HG03280 (cell line): ENCODE results near the gene DEAF1.
A peak's percentile ranks its signal among the peaks of the same experiment; 100 is the strongest.
"Not testable (repeated sequence)": the region's sequence is repeated elsewhere in the genome, so short reads cannot be mapped to it uniquely, and the experiment has no call there.

ENCODE experiments used
- ATAC-seq: cut with Tn5 transposase; IDR thresholded peaks from one replicate; pipeline ENCODE4 v1.9.1; 2021; ENCODE audit warnings: mild to moderate bottlenecking, moderate library complexity; ENCODE audit not compliant: unreplicated experiment

Gene DEAF1

DNA sequence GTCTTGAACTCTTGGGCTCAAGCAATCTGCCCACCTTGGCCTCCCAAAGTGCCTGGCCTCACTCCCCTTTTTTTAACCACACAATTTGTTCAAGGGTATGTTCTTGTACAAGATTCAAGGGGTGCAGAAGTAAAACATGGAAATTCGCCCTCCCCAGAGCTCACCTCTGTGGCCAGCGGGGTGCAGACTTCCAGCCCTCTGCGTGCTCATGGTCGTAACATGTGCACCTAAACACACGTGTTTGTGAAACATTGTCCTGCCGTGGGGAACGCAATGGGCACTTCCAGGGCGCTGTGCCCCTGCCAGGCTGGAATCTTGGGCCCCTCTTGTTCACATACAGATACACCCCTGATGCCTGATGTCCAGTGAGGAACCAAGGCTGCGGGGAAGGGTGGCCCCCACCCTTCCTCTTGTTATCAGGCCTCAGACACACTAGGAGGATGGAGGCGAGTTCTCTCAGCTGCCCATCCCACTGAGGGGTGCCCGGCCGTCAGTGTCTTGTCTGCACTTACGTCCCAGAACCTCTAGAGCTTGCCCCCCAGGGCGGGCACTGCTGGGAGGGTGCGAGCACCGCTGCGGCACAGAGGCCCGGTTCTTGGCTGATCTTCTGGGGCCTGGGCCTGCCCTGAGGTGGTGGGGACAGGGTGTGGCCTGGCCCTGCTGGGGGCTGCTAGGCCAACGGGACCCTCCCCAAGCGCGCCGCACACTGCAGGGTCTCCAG is 6.9 kb upstream of the DEAF1 start:
- ATAC-seq, result no peak

DNA sequence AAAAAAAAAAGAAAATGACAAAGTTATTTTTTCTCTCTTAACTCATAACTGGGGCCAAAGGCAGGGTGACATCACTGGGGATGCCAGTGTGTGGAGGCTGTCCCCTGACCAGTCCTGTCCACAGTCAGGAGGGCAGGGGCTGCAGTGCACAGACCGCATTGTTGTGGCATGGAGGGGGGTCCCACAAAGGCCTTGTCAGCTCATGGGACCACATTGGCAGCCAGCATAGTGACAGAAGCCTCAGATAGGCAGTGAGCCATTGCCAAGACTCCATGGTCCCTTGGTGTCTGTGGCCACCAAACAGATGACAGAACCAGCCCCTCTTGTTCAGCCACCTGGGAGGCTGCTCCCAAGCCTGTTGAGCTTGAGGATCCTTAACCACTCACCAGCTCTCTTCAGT is 4.7 kb upstream of the DEAF1 start:
- ATAC-seq, result no peak

DNA sequence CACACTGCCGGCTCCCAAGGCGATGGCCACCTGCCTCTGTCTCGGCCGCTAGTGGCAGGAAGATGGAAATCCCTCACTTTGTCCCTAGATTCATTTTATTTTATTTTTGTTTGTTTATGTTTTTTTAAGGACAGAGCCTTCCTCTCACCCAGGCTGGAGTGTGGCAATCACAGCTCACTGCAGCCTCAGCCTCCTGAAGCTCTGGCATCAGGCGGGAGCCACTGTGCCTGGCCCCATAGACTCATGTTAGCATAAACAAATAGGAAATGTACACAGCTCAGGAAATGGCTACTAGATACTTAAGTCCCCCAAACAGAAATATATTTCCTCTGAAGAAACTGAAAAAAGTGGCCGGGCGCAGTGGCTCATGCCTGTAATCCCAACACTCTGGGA is 4.1 kb upstream of the DEAF1 start:
- ATAC-seq, result no peak

DNA sequence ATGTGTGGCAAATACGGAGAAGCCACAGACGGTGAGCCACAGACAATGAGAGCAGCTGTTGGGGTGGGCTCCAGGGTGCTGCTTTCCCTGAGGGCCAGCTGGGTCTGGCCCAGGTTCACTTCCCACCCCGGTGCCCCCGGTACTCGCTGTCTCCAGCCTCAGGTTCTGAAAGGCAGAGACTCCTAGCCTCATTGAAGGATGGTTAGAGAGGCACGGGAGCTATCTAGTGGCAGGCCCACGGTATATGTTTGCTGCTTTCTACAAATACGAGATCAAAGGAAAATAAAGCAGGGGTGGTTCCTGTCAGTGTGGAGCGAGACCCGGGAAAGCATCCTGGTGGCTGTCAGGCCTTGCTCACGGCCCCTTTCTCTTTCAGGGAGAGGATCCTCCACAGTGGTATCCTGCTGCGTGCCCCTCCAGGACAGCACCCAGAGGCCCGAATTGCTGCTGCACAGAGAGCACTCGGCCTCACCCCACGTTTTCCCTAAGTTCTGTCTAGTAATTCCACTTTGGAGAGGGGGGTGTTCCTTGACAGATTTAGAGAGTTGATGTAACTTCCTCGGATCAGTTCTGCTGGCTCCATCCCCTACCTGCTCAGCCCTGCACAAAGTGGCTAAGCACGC is 3.6 kb upstream of the DEAF1 start:
- no peak for ATAC-seq

DNA sequence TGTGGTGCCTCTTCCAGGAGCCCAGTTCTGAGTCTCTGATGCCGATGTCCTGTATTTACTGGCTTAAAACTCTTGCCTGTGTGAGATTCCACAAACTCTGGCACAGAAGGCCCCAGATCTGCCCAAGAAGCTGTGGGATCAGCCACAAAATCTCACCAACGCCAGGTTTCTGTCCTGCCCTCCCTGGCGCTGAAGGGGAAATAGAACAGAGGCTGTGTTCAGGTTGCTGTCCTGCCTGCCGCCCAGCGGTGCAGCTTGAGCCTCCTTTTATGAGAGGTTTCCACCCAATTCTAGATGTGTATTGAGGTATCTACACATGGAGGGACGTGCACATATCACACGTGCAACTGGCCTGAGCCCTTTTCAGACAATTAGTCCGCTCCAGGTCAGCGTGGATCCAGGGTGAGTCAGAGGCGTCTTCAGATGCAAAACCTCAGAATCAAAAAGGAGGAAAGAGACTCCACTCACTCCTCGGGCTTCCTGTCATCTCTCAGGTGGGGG is 2.8 kb upstream of the DEAF1 start:
- no peak for ATAC-seq

DNA sequence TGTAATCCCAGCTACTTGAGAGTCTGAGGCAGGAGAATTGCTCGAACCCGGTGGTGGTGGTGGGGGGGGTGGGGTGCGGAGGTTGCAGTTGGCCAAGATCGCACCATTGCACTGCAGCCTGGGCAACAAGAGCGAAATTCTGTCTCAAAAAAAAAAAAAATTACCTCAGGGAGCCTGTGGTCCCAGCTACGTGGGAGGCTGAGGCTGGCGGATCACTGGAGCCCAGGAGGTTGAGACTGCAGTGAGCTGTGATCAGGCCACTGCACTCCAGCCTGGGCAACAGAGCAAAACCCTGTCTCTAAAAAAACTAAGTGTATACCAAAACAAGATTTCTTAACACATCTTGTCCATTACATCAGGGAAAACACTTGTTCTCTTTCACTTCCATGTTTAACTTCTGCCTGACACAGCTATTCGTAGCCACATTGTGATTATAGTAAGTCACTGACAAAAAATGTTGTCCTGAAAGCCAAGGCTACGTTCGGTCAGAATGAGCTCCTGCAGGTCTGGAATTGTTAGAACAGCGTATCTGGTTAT is 2.0 kb upstream of the DEAF1 start:
- ATAC-seq, result no peak

DNA sequence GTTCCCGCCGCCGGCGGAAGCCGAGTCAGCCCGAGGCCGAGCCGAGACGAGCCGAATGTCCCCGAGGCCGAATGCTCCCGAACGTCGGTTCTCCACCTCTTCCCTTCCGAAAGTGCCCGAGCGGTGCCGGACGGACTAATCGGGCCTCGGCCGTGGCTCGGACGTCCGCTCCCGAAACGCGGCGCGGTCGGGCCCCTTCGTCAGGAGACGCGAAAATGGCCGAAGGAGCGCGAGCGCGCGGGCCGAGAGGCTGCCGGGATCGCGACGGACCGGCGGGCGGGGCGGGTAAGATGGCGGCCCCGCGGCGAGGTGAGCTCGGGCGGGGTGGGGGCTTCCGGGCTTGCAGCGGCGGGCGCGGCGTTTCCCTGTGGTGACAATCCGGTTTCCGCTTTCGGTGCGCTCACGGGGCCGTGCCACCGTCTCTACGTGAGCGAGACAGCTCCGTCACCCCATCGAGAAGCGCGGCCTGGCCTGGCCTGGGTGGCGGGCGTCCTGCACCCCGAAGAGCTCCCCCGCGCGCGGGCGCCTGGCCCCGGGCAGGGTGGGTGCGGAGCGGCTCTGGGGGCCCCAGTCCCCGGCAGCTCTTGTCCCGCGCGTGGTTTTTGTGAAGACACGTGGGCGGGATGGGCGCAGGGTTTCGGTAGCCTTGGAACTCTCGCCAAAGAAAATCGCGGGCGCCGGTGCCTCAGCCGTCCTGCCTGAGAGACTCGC is 671 bp upstream of the DEAF1 start, which contains the start of gene TMEM80:
Gene TMEM80, plus strand, starts transcription at position 279 of the 711 bp plus-strand sequence. Its CDS starts 12 bp downstream, at position 291.
- ATAC-seq, result peak; percentile 67

DNA sequence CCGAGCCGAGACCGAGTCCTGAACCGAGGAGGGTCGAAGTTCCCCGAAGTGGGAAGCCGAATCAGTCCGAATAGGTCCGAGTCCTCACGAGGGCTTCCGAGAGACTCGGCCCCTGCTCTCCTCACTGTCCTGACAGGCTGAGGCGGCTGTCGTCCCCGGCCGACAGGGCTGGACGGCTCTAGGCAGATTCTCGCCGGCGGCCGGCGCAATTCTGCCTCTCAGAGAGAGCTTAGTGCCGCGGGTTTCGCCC is 191 bp upstream of the DEAF1 start:
- no peak for ATAC-seq

DNA sequence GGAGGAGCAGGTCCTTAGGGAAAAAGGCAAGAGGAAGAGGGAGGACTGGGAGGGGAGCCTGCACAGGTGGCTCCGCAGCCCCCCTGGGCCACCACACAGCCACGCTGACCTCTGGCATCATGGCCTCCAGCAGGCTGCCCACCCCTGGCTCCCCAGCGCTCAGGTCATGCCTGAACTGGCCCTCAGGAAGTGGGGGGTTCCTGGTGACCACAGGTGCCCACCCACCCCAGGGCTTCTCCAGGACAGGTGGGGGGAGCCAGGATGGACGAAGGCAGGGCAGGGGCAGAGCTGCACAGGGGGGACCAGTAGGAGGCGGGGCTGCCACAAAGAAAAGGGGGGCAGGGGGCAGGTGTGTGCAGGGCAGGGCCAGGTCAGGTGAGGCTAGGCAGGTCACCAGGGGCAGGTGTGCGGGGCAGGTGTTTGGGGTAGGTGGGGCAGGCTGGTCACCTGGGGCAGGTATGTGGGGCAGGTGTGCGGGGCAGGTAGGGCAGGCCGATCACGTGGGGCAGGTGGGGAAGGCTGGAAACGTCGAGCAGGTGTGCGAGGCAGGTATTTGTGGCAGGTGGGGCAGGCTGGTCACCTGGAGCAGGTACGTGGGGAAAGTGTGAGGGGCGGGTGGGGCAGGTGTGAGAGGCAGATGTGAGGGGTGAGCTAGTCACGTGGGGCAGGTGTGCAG is 997 bp downstream of the DEAF1 start:
- no peak for ATAC-seq

DNA sequence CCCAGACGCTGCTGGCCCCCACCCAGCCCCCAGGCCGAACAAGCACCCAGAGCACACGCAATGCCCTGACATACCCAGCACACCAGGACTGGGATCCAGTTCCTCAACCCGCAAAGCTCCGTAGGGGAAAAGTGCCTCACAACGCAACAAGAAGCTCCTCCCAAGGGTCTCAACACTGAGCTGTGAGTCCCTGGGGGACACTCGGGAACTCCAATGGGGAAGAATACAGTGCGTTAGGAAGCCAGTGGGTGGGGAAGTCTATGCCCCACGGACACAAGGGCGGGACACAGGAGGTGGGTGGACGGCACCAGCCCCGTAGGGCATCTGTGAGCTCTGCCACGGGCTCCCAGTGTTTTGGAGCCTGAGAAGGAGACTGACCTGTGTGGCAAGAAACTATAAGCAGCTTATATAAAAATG is 1.6 kb downstream of the DEAF1 start:
- ATAC-seq, result no peak

DNA sequence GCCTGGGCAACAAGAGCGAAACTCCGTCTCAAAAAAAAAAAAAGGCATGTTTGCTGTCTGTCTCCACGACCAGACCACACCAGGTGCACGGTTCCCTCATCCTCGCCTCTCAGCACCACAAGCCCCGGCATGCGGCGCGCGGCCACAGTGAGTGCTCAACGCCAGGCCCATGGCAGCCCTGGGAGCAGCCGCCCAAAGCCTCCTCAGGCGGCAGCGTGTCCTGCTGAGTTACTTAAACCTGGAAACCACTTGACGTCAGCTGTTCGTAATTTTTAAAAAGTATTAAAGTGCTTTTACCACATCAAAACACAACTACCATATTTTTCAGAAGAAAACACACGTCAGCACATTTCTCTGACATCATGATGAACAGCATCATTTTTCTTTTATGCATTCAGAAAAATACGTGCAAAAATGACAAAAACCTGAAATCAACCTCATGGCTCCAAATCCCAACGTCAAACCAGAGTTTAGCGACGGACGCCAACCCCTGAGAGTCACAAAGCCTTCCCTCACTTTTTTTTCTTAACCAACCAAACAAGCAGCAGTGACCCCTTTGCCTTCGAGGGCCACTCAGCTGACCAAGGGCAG is 2.1 kb downstream of the DEAF1 start:
- ATAC-seq, result no peak

DNA sequence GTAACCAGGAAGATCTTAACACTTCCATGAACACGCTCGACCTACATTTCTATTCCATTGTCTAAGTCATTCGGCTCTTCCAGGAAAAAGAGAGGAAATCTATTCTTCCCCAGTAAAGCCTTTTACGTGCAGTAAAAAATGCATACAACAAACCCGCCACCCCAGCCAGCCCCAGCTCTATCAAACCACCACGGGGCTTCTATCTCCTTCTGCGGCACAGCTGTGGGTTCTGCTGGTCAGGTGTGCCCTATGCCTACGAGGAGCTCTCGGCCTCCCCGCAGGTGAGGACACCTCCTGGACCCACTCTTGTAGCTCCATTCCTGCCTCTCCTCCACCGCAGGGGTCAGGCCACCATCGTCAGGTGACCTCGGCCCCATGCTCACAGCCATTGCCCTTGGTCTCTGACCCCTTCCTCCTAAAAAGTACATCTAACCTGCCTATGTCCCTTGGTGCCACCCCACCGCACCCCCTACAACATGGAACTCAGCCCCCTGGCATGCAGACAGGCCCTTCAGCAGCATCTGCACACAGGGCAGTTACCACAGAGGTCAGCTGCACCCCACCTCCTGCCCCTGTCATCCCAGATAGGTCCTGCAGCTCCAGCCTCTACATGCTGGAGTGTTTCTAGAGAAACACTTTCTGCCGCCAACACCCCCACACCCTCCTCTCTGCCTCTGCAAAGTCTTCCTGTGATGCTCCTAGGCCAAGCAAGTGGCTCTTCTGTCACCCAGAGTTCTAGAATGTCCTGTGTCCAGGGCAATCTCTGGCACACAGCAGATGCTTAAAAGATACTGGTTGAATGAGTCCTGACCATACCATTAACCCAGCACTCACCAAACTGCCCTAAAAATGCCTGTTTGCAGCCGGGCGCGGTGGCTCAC is 3.1 kb downstream of the DEAF1 start:
- ATAC-seq, result no peak

DNA sequence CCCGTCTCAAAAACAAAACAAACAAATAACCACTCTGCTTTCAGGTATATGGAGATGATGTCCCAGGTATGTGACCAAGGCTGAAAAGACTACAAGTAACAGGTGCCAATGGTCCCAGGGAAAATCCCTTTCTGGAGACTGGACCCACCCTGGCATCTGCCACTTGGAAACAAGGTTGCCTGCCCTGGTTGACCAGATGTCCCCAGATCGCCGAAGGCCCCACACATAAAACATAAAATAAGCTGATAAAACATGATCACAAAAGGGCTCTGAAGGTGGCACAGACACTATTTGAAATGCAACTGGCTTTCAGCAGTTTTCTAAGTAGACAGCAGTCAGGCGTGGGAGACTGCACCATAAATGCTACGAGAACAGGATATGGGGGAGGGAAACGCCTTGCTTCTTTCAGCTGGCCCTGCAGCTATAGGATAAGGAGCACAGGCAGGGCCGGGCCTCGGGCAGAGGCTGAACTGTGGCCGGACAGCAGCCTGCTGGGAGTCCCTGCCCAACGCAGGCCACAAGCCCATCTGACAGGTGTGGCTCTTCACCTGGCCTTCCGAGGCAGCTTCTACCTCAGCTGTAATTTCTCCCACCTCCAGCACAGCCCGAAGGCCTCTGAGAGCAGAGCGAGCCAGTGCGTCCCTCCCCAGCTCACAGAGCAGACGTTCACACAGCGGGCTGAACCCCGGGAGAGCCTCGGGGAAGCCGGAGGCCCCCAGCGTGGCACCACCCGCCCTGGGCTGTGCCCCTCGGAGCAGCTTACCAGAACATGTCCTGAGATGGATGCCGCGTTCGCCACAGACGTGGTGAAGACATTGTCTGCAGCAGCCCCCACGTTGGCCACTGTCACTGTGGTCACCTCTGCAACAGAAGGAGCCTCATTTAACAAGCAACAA is 4.0 kb downstream of the DEAF1 start:
- ATAC-seq, result no peak

DNA sequence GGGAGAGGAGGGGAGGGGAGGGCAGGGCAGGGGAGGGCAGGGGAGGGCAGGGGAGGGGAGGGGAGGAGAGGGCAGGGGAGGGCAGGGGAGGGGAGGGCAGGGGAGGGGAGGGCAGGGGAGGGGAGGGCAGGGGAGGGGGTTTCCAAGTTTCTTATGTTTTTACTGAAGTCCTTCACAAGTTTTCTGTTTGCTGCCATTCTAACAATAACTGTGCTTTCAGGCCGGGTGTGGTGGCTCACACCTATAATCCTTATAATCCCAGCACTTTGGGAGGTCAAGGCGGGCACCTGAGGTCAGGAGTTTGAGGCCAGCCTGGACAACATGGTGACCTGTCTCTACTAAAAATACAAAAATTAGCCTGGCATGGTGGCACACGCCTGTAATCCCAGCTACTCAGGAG is 4.8 kb downstream of the DEAF1 start:
- ATAC-seq, result not testable (repeated sequence)

DNA sequence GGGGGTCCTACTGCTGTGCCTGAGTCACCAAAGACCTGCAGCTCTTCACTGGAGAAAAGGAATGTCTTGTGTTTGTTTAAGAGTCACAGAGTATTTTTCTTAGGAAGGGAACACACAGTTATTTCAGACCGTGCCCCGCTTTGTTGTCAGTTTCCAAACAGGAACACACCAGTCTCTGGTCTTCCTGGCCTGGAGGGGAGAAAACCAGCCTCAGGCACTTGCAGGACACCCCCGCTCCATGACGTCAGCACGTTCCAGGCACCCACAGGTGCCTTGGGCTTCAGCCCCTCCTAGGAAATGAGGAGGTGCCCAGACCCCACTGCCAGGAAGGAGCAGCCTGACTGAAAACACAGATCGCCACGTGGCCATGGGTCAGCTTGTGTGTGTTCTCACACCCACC is 5.4 kb downstream of the DEAF1 start:
- ATAC-seq, result no peak

DNA sequence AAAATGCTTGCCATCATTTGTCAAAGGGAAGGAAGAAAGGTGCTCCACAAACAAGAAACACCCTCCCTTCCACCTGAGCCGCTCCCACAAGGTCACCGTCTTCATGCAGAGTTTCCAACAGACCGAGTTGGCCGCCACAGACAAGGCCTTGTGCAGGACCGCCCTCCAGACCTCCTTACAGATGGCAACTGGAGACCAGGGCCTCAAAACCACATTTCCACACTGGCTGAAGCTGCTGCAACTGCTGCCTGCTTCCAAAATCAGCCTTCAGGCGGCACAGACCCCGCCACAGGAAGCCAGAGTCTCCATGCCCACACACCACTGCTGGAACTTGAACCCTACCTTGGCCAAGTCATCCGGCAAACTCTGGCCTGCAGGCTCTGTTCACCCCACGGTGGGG is 6.3 kb downstream of the DEAF1 start:
- no peak for ATAC-seq

DNA sequence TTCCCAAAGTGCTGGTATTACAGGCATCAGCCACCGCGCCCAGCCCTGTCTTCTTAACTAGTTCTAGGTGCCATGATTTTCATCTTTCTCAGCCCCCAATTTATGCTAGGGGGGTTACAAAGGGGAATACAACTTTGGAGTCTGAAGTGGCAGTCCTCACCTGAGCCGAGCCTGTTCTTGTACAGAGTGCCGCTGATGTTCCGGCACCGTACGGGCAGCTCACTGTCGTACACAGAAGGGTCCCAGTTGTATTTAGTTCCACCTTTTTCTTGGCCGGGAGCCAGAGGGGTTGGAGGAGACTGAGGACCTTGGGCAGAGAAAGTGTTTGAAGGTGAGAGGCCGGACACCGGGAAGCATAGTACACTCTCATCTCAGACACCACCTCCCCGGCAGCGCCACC is 7.3 kb downstream of the DEAF1 start:
- no peak for ATAC-seq

DNA sequence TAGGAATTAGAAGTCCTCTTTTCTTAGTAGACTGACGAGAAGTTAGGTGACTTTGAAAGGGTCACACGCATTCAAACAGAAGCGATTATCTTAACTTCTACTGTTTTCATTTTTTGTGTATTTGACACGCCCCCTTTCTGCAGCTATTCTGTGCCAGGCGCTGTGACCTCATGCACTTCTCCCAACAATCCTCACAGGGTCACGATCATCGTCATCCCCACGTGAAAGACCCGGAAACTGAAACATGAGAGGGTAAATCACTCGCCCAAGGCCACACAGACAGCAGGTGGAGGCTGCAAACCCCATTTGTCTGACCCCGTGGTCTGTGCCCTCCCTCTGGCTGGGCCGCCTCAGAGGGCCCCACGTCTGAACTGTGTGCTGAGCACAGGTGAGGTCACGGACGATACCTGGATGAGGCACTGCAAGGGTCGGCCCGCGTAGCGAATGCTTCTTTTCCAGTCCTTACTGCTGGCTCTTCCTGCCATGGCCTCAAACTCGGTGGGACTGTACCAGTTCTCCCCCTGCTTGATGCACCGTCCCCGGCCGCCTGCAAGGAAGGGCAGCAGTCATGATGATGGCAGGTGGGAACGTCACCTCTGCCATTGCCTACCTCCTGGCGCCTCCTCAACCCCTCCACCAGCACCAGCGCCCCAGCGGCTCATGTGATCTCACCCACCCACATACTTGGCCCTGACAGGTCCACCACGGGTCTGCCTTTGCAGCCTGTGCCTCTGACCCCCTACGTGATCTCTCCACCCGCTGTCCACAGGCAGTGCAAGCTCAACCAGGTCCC is 8.4 kb downstream of the DEAF1 start:
- no peak for ATAC-seq
